NCI-H1092 (cell line): ENCODE data around the gene KRAS.
"Not testable (repeated sequence)": the region's sequence is repeated elsewhere in the genome, so short reads cannot be mapped to it uniquely, and the experiment has no call there.

Experiments used
- DNase-seq: peaks from one replicate; lab custom pipeline; 2025; lab: John Stamatoyannopoulos, UW

Gene KRAS

GRCh38 chr12:25250744-25251730, at the start of gene KRAS:
KRAS (minus strand) TSS chr12:25250929.
- peak; percentile 93 for DNase-seq

GRCh38 chr12:25296381-25296780, 45.7 kb upstream of the KRAS start:
- no peak for DNase-seq

- no peak for DNase-seq
Observed at GRCh38 chr12:25295361-25295760, 44.6 kb upstream of the KRAS start.

- no peak for DNase-seq
Observed at GRCh38 chr12:25293653-25294052, 42.9 kb upstream of the KRAS start.

GRCh38 chr12:25292810-25293221, 42.1 kb upstream of the KRAS start:
- not testable (repeated sequence) for DNase-seq

- no peak for DNase-seq
Observed at GRCh38 chr12:25287610-25288009, 36.9 kb upstream of the KRAS start.

GRCh38 chr12:25286837-25287236, 36.1 kb upstream of the KRAS start:
- no peak for DNase-seq

- no peak for DNase-seq
Observed at GRCh38 chr12:25284024-25284423, 33.3 kb upstream of the KRAS start.

GRCh38 chr12:25283006-25283405, 32.3 kb upstream of the KRAS start:
- DNase-seq, result no peak

- DNase-seq, result no peak
Observed at GRCh38 chr12:25280082-25280481, 29.4 kb upstream of the KRAS start.

GRCh38 chr12:25278269-25278668, 27.5 kb upstream of the KRAS start:
- no peak for DNase-seq

GRCh38 chr12:25276199-25276937, 25.6 kb upstream of the KRAS start:
- no peak for DNase-seq

GRCh38 chr12:25271486-25272098, 20.9 kb upstream of the KRAS start:
- no peak for DNase-seq

GRCh38 chr12:25269701-25270100, 19.0 kb upstream of the KRAS start:
- no peak for DNase-seq

GRCh38 chr12:25266497-25266896, 15.8 kb upstream of the KRAS start:
- DNase-seq, result no peak

GRCh38 chr12:25264862-25265261, 14.1 kb upstream of the KRAS start:
- no peak for DNase-seq

GRCh38 chr12:25264114-25264513, 13.4 kb upstream of the KRAS start:
- DNase-seq, result no peak

GRCh38 chr12:25263594-25263993, 12.9 kb upstream of the KRAS start:
- DNase-seq, result no peak

- DNase-seq, result no peak
Observed at GRCh38 chr12:25262389-25263074, 11.8 kb upstream of the KRAS start.

- DNase-seq, result no peak
Observed at GRCh38 chr12:25257590-25258324, 7.0 kb upstream of the KRAS start.

- no peak for DNase-seq
Observed at GRCh38 chr12:25256826-25257225, 6.1 kb upstream of the KRAS start.
